Measurements from ENCODE around the gene ATP10B.

DNA sequence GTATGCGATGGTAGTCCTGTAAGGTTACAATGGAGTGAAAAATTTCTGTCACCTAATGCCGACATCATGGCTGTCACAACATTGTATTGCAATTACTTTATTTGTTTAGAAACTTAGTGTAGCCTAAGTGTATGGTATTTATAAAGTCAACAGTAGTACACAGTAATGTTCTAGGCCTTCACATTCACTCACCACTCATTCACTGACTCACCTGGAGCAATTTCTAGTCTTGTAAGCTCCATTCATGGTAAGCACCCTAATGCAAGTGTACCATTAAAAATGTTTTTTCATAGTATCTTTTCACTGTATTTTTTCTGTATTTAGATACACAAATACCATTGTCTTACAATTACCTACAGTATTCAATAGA lies 58.5 kb downstream of the ATP10B start:
- TF ChIP-seq CTCF (IDR thresholded peaks at IDR 0.05) (no peak), POLR2A (IDR thresholded peaks at IDR 0.05) (no peak)

Data from tibial nerve (tissue), 3 donors.